Stimulated activated CD4-positive, alpha-beta T cell treated with anti-CD3 and anti-CD28 coated beads, Interleukin-2, amount 100 ng/mL, for 4 hours (primary cell): ENCODE results near the gene TMEM132D.
"Not testable (repeated sequence)": the region's sequence is repeated elsewhere in the genome, so short reads cannot be mapped to it uniquely, and the experiment has no call there.

Experiments used
- DNase-seq: peaks from one replicate; pipeline ENCODE4 v3.0.0-alpha.2; 2020; ENCODE audit warnings: low read depth

Gene TMEM132D

DNA sequence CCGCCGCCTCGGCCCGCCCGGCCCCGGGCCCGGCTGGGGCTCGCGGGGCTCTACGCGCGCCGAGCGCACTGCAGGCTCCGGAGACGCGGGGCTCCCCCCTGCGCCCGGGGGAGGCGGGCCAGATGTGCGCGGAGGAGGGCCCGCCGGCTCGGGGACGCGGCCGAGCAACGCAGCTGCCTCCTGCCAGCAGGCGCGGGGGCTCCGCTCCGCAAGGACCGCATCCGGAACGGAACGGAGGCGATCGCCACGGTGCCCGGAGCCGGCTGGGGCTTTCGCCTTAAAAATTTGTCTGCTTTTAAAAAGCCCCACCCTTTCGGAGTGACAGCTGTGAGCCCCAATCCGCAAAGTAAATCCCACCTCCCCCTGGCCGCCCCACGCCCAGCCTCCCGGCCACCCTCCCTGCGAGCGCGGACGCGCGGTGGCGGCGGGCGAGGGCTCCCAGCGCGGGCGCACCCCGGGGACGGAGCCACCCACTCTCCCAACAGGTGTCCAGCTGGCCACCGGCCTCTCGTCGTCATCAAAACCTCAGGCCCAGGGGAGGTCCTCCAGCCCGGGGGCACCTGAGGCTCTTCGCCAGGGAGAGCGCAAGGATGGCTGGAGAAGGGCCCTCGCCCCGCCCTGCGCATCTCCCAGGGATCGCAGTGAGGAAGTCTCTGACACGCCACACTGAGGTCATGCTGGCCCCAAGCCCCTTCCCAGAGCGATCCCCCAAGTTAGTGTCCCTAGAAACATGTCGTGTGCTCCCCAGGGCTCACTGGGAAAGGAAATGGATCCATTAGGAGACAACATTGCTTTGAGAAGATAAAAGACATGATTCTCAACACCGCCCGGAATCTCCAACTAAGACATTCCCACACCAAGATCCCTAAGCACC, at the start of gene TMEM132D:
Gene TMEM132D (minus strand): TSS at position 70 of the 874 bp plus-strand sequence.
- DNase-seq: no peak

DNA sequence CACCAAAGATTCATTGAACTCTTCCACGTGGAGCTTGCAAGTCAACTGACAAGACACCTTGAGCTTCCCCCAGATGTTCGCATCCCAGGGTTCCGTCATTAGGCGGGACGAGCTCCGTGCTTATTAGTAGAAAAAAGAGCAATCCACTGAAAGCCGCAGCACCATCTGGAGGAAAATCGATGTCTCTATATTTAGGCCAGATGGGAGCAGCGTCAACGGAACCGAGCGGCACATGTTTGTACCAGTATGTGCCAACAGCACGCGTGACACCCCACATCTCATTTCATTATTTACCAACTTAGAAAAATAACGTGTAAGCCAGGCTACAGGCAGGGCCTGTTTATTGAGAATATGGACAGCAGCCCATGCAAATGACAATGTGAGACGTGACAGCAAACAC, 45.8 kb upstream of the TMEM132D start:
- DNase-seq: no peak

DNA sequence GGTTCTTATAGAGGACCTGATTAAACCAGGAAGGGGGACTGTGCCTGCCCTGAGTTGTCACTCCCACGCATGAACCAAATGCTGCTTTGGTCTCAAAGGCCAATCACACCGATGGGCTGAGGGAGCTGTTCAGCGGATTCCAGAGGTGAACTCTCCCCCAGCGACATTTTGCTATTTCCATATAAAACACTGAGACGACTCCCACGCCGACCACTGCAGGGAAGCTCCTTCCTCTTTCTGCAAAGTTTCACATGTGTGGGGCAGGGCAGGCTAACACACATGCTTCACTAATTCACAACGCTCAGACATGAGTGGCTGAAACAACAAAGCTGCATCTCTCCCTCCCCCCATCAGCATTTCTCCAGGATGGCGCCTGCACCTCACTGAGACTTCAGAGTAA, 37.8 kb upstream of the TMEM132D start:
- no peak for DNase-seq

DNA sequence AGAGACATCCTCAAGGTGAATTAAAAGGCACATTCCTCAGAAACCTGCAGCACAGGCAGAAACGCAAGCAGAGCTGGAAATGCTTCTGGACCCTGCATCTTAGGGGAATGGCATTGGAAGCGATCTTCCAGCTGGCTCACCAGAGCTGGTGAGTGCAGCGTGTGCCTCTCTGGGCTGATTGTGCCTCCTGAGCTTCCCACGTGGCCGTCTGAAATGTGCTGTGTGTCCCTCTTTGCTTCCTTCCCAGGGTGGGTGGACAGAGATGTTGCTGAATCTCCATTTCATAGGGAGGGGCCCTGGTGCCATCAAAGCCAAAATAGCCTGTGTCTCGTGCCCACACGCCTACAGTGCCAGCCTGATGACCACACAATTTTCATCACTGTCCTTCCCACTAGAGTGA, 34.3 kb upstream of the TMEM132D start:
- no peak for DNase-seq

DNA sequence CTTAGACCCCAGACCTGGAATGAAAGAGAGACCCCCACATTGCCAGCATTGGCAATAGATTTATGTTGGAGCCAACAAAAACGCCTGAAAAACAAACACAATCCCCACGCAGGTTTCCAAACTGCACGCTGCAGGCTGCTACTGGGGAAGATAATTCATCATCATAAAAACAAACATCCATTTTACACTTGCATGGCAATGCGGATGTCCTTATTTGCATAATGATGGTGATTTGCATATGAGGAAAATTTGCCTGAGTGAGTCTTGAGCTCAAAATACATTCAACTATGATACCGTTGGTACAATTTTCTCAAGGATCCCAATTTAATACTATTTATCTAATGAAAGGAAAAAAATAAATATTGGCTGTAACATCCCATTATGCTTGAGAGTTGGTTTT, 33.6 kb upstream of the TMEM132D start:
- DNase-seq: no peak

DNA sequence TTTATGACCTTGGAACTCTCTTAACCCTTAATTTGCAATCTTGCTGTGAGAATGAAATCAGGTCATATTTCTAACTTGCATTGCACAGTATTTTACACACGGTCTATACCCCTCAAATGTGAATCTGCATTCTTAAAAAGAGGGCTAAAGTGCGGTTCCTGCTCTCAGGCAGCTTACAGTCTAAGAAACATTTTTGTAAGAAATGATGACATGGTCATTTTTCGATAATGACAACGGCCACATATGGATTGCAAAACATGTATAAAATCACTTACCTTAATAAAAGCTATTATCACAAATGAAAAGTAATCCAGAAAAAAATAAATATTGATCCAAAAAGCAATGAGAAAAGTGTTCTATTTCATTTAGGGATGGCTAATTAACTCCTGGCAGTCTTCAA, 24.8 kb upstream of the TMEM132D start:
- no peak for DNase-seq

DNA sequence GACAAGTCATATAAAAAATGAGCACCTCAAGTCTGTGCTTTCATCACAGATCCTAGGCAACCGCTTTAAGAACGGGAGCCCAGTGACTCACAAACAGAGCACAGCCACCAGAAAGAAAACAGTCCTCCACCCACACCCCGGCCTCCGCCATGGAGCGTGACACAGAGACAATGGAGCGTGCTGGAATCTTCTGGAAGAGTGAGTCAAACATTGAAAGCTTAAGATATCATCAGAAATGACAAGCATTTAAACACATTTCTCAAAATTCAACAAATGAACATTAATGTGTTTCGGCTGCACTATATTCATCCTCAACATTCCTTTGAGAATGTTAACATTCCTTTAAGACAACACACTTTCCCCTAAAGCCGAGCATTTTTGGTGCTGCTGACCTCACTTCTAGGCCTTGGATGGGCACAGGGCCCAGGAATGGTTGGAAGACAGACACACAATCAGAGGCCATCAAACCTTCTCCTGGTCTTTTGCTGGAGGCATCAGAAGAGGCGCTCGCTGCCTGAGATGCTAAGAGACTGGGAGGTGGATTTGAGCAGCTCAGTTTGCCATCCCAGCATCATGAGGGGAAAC, 23.6 kb upstream of the TMEM132D start:
- no peak for DNase-seq

DNA sequence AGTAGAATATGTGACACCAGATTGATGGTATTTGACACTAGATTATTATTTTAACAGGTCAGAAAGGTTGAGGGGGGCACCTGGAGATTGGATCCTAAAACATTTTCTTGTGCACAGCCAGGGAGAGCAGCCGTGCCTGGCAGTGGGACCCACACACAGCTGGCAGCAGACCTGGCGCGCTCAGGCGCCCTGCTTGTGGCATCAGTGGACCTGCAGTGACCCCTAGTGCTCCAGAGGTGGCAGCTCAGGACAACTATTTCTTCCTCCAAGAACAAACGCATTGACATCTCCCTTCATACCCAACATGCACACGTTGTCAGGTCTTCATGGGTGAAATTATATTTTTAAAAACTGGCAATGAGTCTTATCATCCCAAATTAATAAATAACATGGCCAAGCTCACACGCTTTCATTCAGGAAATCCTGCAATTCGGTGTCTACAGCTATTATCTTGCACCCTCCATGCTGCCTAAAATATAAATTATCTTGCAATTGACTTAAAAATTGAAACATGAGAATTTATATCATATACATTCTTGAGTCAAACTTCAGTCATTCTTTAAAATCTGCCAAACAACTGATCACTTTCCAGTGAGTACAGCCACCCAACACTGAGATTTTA, 7.7 kb upstream of the TMEM132D start:
- no peak for DNase-seq

DNA sequence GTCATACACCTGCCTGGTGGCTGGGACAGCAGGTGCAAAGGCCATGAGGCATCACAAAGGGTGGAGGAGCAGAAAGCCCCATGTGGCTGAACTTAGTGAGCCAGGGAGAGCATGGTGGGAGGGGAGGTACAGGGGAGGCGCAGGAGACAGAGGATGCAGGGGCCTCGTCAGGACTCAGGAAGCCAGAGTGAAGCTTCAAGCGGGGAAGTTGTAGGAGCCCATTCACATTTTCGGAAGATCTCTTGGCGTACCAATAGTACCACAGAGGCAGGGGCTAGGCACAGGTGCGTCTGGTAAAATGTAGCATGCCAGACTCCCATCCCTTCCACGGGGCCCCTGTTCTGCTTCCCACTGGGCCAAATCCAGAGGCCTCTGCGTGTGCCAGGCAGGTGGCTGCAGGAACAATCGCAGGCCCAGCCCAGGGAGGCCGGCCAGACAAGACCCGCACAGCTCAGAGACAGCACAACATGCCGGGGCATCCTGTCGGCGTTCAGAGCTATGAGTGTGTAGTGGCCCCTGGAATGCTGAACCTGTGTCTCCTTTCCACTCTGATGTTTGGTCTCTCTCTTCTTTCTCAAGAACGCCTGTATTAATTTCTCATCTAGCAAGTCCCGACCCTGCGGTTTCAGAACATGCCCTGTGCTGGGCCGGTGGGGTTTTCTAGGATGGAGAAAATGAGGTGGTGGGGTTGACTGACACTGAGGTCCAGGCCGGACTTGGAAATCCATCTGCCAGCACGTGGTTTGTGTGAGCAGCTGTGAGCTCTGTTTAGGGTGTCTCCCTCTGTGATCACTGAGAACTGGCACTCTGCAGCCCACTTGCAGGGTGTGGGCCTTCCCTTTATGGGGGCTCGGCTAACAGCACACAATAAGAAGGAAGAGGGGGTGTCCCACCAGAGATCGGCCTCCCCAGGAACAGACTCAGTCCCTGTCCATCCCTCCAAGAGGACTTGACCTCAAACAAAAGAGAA, 5.5 kb upstream of the TMEM132D start:
- DNase-seq: no peak

DNA sequence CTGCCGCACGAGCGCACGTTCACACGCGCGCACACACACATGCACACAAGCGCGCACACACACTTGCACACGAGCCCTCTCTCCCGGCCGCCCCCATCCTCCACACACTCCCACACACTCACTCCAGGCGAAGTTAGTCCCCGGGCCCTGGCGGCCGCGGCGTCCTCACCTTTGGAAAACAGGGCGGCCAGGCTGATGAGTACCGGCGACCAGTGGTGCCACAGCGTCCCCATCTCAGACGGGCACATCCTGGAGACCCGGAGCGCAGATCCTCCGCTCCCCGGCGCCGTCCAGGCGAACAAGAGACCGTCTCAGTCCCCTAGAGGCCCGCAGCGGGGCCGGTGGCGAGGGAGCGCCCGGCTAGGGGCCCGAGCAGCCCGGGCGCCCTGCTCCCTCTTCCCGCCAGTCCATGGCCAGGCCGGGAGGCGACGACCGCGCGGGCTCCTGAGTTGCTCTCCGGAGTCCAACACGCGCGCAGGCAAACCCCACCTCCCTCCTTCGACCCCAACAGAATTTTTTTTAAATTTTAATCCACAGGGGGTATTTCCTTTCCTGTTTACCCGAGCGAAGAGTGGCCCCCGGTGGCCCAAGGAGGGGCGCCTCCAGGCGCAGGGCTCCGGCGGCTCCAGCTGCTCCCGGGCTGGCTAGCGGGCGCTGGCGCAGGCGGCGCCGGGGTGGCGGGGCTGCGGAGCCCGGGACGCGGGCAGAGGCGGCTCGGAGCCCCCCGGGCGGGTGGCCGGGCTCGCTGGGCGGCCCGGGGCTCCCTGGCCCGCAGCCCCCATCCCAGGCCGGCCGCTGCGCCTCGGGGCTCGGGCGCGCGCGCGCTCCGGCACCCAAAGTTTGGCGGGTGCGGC, 506 bp downstream of the TMEM132D start:
- DNase-seq: no peak

DNA sequence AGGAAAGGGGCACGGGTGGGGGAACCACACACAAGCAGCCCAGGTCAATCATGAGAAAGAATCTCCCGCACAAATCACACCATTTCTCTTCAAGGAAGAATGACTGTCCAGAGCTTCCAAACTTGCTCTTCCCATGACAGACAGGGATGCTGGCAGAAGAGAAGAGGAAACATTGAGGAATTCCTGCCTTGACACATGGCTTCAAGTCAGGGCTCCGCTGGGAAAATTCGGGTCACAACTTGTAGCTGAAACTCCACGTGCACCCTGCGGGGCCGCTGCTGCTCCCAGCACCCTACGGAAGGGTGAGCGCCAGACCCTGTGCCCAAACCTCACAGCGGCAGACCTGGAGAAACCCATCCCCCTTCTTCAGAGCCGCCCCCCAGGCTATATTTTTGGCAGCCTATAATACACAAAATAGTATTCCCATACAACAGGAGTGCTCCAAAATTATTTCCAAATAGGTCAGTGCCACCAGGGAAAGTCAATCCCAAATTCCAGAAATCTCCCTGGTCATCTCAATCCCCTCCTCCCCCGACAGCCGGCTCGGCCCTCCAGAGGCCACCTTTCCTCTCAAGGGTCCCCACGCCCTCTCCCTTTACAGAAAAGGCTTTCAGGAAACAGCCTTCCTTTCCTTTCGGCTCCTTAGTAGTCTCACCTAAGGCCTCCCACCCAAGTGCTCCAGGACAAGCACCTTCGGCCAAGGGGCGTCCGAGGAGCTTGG, 1.3 kb downstream of the TMEM132D start:
- DNase-seq: no peak

DNA sequence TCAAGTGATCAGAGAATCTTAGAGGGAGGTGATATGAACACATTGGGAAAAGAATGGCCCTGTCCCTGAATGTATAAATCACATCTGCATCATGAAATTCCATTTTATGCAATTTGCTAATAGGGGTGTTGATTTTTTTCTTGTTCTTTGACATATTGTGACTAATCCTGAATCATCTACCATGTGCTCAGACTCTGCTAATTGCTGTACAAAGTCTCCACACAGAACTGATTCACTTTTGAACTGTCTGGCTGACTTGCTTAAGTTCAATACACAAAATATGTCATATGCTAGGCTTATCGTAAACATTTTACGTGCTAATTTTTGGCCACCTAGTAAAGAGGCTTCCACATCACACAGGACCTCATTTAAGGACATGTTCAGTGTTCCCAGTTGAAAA, 2.6 kb downstream of the TMEM132D start:
- DNase-seq: no peak

DNA sequence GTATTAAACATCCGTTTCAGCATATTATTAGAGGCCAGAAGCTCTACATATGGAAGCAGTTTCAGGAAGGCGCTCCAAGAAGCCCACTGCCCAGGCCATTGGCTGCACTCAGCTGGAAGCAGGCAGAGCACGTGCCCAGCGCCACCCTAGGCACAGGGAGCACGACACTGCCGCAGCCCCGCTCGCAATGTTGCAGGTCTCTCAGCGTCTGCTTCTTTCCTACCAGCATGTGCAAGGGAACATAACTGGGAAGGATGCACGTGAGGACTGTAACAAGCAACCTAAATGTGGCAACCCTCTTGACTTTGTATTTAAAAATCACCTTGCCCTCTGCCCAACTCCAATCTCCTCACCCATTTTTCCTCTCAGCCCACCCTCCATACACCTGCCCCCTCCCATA, 3.5 kb downstream of the TMEM132D start:
- DNase-seq: no peak

DNA sequence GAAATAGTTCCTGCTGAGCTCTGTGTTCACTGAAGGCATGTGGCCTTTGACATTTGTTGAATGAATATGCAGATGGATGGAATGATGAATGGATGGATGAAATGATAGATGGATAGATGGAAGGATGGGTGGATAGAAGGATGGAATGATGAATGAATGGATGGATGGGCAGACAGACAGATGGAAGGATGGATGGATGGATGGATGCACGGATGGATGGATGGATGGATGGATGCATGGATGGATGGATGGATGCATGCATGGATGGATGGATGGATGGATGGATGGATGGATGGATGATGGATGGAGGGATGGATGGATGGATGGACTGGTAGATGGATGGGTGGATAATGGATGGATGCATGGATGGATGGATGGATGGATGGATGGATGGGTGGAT, 4.8 kb downstream of the TMEM132D start:
- not testable (repeated sequence) for DNase-seq

DNA sequence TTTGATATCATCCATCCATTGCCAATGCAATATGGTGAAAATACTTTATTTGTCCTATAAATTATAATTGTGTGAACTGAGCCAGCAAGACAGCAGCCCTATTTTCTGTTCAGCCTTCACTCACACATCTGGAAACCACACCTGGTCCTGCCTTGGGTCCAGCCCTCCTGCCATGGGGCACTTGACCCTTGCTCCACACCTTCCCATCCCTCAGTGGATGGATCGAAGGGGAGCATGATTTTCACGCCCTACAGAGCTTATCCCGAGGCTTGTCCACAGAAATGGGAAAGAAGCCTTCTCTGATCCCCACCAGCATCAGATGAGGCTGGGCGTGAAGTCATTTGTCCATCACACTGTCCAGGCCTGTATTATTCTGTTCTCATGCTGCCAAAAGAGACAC, 10.1 kb downstream of the TMEM132D start:
- DNase-seq: no peak

DNA sequence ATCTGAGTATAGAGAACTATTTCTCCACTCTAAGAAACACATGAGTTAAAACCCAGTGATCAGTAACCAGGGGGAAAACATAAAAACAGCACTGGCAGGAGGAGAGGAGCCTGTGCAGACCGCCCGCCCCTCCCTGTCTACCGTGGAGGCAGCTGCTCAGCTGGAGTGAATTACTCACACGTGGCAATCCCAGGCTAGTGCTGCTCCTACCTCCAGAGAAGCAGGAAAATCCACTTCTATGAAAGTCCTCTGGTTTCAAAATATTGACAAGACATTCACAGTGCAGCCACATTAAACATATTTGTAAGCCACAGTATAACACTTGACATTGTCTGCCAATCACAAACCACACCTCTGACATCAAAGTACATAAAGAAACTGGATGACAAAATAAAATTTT, 16.7 kb downstream of the TMEM132D start:
- no peak for DNase-seq

DNA sequence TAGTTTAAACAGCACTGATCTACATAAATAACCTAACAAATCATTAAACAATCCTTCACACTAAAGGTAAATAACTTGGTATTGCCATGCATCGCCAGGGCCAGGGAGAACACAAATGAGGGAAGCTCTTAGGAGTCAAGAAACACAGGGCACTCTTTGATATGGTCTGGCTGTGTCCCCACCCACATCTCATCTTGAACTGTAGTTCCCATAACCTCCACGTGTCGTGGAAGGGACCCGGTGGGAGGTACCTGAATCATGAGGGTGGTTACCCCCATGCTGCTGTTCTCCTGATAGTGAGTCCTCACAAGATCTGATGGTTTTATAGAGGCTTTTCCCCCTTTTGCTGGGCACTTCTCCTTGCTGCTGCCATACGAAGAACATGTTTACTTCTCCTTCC, 17.3 kb downstream of the TMEM132D start:
- no peak for DNase-seq

DNA sequence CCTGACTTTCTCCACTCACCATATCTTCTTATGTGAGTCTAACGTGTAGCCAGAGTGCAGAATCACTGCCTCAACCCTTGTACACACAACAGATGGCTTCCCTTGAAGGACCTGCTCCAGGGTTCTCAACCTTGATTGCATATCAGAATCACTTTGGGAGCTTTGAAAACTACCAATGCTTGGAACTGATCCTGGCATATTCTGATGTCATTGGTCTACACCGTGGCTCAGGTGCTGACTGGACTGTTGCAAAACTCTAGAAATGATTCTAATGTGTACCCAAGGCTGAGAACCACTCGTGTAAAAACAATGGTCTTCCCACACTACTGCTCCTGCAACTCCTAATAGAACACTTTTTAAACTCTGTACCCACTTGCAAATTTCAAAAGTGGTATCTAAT, 18.5 kb downstream of the TMEM132D start:
- no peak for DNase-seq

DNA sequence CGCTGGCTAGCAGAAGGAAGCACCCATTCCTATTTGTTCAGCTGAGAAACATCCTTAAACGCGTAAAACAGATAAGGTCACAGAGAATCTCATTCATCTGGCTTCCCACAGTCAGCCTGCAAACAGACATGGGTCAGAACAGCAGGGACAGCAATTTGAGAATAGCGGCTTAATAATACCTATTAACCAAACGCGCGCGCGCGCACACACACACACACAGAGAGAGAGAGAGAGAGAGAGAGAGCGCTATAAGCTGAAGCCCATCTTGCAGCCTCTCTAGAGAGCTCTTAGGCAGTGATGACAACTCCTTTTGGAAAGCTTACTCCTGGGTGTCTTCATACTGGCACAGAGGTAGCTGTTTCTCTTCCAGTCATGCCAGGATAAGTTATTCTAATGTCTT, 26.4 kb downstream of the TMEM132D start:
- DNase-seq: no peak

DNA sequence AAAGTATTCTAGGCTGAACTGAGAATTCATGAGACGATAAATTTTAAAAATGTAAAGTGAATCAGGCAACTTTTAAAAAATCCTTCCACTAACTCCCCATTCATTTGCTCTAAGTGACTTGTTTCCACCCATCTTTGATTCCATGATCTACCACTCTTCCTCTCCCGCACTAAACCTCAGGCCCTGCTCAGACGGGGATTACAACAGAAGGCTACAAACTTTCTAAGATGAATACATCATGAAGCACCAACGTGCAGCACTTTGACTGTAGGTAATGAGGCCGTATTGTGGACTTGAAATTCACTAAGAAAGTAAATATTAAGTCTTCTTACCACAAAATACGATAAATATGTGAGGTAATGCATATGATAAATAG, 30.0 kb downstream of the TMEM132D start:
- DNase-seq: no peak
